GM12875 (cell line): ENCODE results near the gene LRP8.

ENCODE experiments used
- H3K4me3 ChIP-seq: one replicate; pipeline ENCODE4 v1.5.1; 2011; ENCODE audit warnings: low read depth, low read length, control low read depth
- TF ChIP-seq, protein P1 (sequence below): IDR thresholded peaks from 2 replicates; pipeline ENCODE4 v1.5.1; 2011; ENCODE audit warnings: low read depth, mild to moderate bottlenecking, control low read depth, inconsistent platforms, low read length, moderate library complexity, borderline replicate concordance; ENCODE audit not compliant: insufficient read depth

The LRP8 gene

DNA sequence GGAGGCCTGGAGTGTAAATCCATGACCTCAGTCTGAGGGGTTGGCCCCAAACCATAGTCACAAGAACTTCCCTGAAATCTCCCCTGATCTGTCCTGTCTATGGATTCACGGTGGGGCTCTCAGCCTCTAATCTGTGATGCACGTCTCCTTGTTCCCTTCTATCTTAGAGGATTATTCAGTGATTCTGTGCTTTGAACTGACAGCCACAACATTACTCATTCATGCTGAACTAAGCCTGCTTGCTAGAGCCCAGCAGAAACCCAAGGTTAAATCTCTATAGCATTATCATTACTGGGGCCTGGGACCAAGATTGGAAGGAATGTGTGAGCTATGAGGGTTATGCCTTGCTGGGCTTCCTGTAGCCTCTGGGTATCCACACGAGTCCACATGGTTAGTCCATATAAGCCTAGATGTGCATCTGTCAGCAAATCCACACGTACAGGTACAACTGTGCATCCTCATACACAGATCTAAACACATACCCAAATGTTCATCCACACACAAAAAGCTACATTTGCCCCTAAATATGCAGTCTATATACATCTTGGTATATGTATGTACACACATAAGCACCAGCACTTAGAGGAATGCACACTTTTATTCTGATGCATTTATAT is 67.1 kb downstream of the LRP8 start:
- TF ChIP-seq, protein P1, sequence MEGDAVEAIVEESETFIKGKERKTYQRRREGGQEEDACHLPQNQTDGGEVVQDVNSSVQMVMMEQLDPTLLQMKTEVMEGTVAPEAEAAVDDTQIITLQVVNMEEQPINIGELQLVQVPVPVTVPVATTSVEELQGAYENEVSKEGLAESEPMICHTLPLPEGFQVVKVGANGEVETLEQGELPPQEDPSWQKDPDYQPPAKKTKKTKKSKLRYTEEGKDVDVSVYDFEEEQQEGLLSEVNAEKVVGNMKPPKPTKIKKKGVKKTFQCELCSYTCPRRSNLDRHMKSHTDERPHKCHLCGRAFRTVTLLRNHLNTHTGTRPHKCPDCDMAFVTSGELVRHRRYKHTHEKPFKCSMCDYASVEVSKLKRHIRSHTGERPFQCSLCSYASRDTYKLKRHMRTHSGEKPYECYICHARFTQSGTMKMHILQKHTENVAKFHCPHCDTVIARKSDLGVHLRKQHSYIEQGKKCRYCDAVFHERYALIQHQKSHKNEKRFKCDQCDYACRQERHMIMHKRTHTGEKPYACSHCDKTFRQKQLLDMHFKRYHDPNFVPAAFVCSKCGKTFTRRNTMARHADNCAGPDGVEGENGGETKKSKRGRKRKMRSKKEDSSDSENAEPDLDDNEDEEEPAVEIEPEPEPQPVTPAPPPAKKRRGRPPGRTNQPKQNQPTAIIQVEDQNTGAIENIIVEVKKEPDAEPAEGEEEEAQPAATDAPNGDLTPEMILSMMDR, result no peak
- H3K4me3 ChIP-seq, result no peak overlapping the region

DNA sequence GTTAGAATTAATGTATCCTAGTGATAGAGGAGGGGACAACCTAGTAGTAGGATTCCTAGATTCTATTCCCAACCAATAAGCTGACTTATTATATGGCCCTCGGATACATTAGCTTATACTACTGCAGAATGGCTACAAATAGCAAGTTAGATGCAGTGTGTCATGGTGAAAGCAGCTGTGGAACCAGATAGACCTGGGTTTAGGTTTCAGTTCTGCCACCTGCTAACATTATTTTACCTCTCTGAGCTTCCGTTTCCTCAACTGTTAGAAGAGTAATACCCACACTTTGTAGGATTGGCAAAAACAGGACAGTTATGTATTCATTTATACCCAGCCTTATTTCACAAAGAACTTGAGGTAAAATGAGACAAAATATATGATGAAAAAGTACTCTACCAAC is 67.9 kb downstream of the LRP8 start:
- TF ChIP-seq, protein P1, result no peak
- H3K4me3 ChIP-seq, result no peak overlapping the region

DNA sequence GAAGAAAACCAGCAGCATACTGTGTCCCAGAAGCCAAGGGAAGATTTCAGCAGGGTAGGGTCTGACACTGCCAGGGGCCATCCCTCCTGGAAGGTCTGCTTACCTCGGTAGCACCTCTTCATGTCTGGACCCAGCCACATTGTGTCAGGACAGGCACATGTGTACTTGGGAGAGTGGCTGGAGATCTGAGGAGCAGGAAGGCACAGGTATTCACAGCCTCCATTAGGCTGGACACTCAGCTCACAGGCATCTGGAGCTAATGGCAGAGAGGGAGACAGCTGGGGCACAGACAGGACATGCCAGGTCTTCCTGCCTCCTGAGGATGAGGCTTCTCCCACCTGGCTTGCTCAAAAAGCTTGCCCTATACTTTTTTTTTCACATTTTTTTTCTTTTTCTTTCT is 69.7 kb downstream of the LRP8 start:
- H3K4me3 ChIP-seq, result no peak overlapping the region
- TF ChIP-seq, protein P1, result no peak

GRCh38 chr1:53257454-53258081 is 70.3 kb downstream of the LRP8 start:
- H3K4me3 ChIP-seq, result no peak overlapping the region
- TF ChIP-seq, protein P1, result no peak

GRCh38 chr1:53256511-53257453 is 71.1 kb downstream of the LRP8 start:
- no peak overlapping the region for H3K4me3 ChIP-seq
- TF ChIP-seq, protein P1, result no peak

DNA sequence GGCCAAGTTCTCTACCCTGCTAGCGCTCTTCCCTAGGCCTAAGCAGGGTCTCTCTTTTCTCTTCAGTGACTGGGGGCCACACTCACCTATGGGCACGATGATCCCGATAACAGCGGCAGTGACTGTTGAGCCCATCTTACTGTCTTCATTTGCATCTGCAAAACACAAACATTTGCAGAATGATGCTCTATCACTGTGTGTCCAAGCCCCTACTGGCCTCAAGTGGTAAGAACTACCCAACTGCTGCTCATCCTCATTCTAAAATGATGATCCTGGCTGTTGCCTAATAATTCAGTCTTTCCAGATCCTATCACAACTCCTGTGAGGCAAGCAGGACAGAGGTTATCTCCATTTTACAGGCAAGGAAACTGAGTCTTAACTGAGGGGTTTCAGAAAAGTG is 72.8 kb downstream of the LRP8 start:
- H3K4me3 ChIP-seq, result no peak overlapping the region
- TF ChIP-seq, protein P1, result no peak
